Mucosa of descending colon (tissue), 3 donors: Measurements from ENCODE around the gene TSPO. TPM values are rescaled to one million over a fixed set of nuclear protein-coding genes. Genes with fewer than 3 reads are reported as not detected.

ENCODE experiments used
- ATAC-seq: fragments of 200-7000 bp; cut with Tn5 transposase; one replicate; pipeline ENCODE4 v1.9.1; 2020; ENCODE audit warnings: mild to moderate bottlenecking, moderate library complexity
- DNase-seq, 3 donors: peaks; one replicate each; pipeline ENCODE4 v3.0.0-alpha.2; 2020
- H3K36me3 ChIP-seq: fragments of 200-600 bp; one replicate; pipeline ENCODE4 v1.8.0; 2021; ENCODE audit warnings: low read depth, mild to moderate bottlenecking
- H3K4me1 ChIP-seq: fragments of 200-600 bp; one replicate; pipeline ENCODE4 v1.8.0; 2021; ENCODE audit warnings: low read depth, mild to moderate bottlenecking
- H3K4me3 ChIP-seq: fragments of 200-600 bp; one replicate; pipeline ENCODE4 v1.8.0; 2021; ENCODE audit warnings: mild to moderate bottlenecking
- H3K9me3 ChIP-seq: fragments of 200-600 bp; one replicate; pipeline ENCODE4 v1.8.0; 2021; ENCODE audit warnings: mild to moderate bottlenecking
- intact Hi-C, 2 donors: fragments of 100-400 bp; cut with DNase I in 1 of 2; cut with micrococcal nuclease in 1 of 2; formaldehyde crosslinking; loops; one replicate each; pipeline versions ENCODE4 v1.11.0 to v1.11.1; 2022; cut with DNase I, micrococcal nuclease
- total RNA-seq, 3 donors: library from RNA; stranded (reverse); fragmentation: NEBNext Ultra II Directional in 2 of 3; extraction: Animal tissue kit (Norgen Biotek cat#: 25700) in 2 of 3; gene quantifications; one replicate each; pipeline versions ENCODE4 v1.2.1 to v1.2.4, GENCODE V29; 2021 to 2023
- TF ChIP-seq, protein P1 (sequence below): fragments of 200-600 bp; IDR thresholded peaks from one replicate; pipeline ENCODE4 v1.8.0; 2022; ENCODE audit warnings: antibody characterized with exemption, mild to moderate bottlenecking
- donor health status: DM: no; HTN: no; CAD: no; lungs with moderate emphysema.
- donor health status: DM: no; HTN: no; CAD: no.
- donor health status: DM: no; HTN: yes; CAD: no.

The TSPO gene
- total RNA-seq, 3 donors from 2014 or later: 134 to 281 (median 236) TPM

DNA sequence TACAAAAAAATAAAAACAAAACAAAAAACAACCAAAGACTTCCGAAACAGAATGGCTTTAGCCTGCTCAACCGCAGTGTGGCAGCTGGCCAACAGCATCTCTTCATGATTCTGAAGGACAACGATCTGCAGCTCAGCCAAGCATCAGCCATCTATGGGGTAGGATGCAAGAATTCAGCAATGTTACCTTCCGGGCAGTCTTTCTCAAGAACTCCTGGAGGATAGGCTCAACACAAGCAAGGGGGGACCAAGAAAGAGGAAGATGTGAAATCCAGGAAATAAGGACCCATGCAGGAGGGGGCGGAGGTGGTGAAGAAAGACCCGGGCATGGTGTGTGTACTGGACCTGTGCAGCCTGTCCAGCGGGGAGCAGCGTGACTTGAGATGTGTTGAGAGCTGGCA, 3.5 kb upstream of the TSPO start:
- H3K36me3 ChIP-seq: no peaks in the 10 kb centered on the region
- intact Hi-C loops: no loop called here
- TF ChIP-seq, protein P1, sequence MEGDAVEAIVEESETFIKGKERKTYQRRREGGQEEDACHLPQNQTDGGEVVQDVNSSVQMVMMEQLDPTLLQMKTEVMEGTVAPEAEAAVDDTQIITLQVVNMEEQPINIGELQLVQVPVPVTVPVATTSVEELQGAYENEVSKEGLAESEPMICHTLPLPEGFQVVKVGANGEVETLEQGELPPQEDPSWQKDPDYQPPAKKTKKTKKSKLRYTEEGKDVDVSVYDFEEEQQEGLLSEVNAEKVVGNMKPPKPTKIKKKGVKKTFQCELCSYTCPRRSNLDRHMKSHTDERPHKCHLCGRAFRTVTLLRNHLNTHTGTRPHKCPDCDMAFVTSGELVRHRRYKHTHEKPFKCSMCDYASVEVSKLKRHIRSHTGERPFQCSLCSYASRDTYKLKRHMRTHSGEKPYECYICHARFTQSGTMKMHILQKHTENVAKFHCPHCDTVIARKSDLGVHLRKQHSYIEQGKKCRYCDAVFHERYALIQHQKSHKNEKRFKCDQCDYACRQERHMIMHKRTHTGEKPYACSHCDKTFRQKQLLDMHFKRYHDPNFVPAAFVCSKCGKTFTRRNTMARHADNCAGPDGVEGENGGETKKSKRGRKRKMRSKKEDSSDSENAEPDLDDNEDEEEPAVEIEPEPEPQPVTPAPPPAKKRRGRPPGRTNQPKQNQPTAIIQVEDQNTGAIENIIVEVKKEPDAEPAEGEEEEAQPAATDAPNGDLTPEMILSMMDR: no peak
- no peaks in the 10 kb centered on the region for H3K9me3 ChIP-seq
- DNase-seq (no peak), ATAC-seq (no peak)
- H3K4me1 ChIP-seq: peaks cover 19% of the 10 kb centered on the region
- H3K4me3 ChIP-seq: no peak overlapping the region

DNA sequence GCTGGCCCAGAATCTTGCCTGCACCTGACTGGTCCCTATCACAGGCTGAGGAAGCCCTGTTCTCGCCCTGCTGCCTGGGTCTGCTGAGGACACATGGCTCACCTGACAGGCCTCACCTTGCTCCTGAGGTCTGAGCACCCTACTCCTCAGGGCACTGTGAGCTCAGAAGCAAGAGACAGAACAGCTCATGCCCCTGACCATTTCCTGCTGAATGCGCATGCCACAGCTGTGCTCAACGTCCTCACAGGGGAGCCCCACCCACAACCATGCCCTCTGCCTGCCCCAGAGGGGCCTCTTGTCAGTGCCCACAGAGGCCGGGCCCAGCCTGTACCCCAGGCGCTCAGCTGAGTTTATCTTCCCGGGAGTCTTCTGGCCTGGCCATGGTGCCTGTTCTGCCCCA, 2.8 kb upstream of the TSPO start:
- ATAC-seq (peak; percentile 15), DNase-seq (peak; percentile 45 to 74 (median 64))
- no peaks in the 10 kb centered on the region for H3K9me3 ChIP-seq
- TF ChIP-seq, protein P1: no peak
- H3K4me3 ChIP-seq: no peak overlapping the region
- intact Hi-C loops: no loop called here
- H3K36me3 ChIP-seq: no peaks in the 10 kb centered on the region
- peaks cover 19% of the 10 kb centered on the region for H3K4me1 ChIP-seq

DNA sequence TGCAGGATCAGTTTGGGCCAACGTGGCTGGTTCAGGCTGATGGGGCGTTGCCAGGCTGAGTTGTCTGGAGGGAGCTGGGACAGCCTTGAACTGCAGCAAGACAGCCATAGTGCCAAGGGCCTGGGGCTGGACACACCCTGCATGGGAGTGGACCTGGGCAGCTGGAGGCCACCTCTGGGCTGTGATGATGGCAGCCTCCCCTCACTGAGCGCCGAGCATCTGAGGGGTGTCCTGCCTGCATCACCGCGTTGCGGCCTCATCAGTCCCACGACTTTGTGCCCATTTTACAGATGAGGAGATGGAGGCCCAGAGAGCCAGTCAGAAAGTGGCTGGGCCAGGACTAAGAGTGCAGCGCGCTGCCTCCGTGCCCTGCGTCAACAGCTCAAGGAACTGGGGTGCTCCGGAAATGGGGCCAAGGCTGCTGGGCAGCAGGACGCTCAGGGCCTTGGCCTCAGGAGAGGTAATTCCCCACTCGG, 590 bp upstream of the TSPO start:
- TF ChIP-seq, protein P1: no peak

DNA sequence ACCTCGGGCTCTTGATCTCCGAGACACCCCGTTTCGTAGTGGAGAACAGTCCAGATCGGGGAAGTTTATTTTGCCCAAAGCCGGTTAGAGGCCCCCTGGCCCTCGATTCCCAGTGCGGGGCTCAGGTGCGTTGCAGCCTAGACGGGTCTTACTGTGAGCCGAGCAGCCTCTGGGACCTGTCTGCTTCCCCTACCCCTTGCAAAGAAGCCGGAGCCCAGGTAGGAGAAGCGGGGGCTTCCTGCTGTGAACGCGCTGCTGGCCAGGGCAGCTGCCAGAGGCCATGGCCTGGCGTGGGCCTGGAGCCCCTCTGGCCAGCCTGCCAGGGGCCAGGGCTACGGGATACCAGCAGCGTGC, 621 bp downstream of the TSPO start:
- DNase-seq: no peak
- H3K36me3 ChIP-seq: no peaks in the 10 kb centered on the region
- intact Hi-C loops: no loop called here
- peaks cover 30% of the 10 kb centered on the region for H3K4me1 ChIP-seq
- H3K9me3 ChIP-seq: no peaks in the 10 kb centered on the region
- peak overlapping the region; percentile 60 for H3K4me3 ChIP-seq
- TF ChIP-seq, protein P1: no peak
- ATAC-seq: no peak

More for the DNA sequence above, 590 bp upstream of the TSPO start:
- H3K36me3 ChIP-seq: no peaks in the 10 kb centered on the region
- intact Hi-C loops: no loop called here
- no peaks in the 10 kb centered on the region for H3K9me3 ChIP-seq
- DNase-seq (peak in 2 of 3 donors; percentile 32 to 59), ATAC-seq (no peak)
- peaks cover 27% of the 10 kb centered on the region for H3K4me1 ChIP-seq
- H3K4me3 ChIP-seq: no peak overlapping the region

DNA sequence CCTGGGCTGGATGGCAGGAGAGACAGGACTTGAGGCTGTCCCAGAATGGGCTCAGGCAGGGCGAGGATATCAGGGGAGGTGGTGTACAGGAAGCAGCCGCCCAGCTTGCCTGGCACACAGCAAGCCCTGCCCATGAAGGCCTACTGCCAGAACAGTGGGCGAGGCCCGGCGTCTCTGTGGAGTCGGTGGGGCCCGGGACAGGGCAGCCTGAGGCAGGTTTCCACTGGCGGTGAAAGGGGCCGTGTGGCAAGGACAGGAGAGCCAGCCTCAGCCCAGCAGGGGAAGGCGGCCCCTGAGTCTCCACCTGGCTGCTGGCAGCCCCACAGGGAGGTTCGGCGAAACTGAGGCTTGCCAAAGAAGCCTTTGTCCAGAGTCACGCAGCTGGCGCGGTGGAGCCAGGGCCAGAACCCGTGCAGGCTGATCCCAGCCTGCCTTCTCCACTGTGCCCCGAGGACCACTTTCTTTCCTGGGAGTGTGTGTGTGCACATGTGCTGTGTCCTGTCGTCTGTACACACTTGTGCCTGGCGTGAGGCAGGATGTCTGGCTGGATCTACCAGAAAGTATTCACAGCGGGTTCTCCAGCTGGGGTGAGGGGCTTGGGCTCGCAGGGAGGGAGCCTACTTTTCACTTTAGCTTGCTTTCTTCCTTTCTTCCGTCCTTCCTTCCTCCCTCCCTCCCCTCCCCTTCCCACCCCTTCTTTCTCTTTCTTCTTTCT, 1.2 kb downstream of the TSPO start:
- peak; percentile 91 to 92 (median 91) for DNase-seq
- intact Hi-C loops: no loop called here

More for the DNA sequence above, 1.2 kb downstream of the TSPO start:
- peaks cover 33% of the 10 kb centered on the region for H3K4me1 ChIP-seq
- H3K4me3 ChIP-seq: peak overlapping the region; percentile 60
- ATAC-seq: peak; percentile 88
- TF ChIP-seq, protein P1: no peak
- no peaks in the 10 kb centered on the region for H3K9me3 ChIP-seq
- H3K36me3 ChIP-seq: no peaks in the 10 kb centered on the region
